Stimulated activated CD4-positive, alpha-beta T cell treated with anti-CD3 and anti-CD28 coated beads, Interleukin-4, amount 100 ng/mL, for 48 hours (primary cell): Measurements from ENCODE around the gene THAP2.

ENCODE experiments used
- DNase-seq, 2 donors: peaks; one replicate each; pipeline ENCODE4 v3.0.0-alpha.2; 2020; ENCODE audit warnings: low read depth in 2 of 2

THAP2 gene

GRCh38 chr12:71663561-71664410 lies at the start of gene THAP2, which contains the start of gene ZFC3H1:
TSS of gene THAP2 (plus strand) at chr12:71664301. CDS start at chr12:71664510, 209 bp downstream.
TSS of gene ZFC3H1 (minus strand) at chr12:71663848. CDS start at chr12:71663610, 238 bp downstream.
- DNase-seq: peak; percentile 68 to 85

- DNase-seq: no peak
These were observed 42.2 kb upstream of the THAP2 start for GRCh38 chr12:71621938-71622337.

- no peak for DNase-seq
These were observed 38.6 kb upstream of the THAP2 start for GRCh38 chr12:71625476-71625875.

- DNase-seq: no peak
These were observed 38.0 kb upstream of the THAP2 start for GRCh38 chr12:71626098-71626497.

GRCh38 chr12:71626768-71627167 lies 37.3 kb upstream of the THAP2 start:
- no peak for DNase-seq

GRCh38 chr12:71627438-71628002 lies 36.6 kb upstream of the THAP2 start:
- DNase-seq: no peak

GRCh38 chr12:71636704-71637115 lies 27.4 kb upstream of the THAP2 start:
- DNase-seq: no peak

GRCh38 chr12:71638499-71638898 lies 25.6 kb upstream of the THAP2 start:
- no peak for DNase-seq

- DNase-seq: no peak
These were observed 24.8 kb upstream of the THAP2 start for GRCh38 chr12:71639341-71639760.

GRCh38 chr12:71640316-71640715 lies 23.8 kb upstream of the THAP2 start:
- DNase-seq: no peak

- DNase-seq: no peak
These were observed 22.7 kb upstream of the THAP2 start for GRCh38 chr12:71641390-71641789.

GRCh38 chr12:71642264-71642663 lies 21.8 kb upstream of the THAP2 start:
- DNase-seq: no peak

GRCh38 chr12:71645268-71645667 lies 18.8 kb upstream of the THAP2 start:
- no peak for DNase-seq

- DNase-seq: no peak
These were observed 17.6 kb upstream of the THAP2 start for GRCh38 chr12:71646512-71646911.

- DNase-seq: no peak
These were observed 15.6 kb upstream of the THAP2 start for GRCh38 chr12:71648537-71648936.

- DNase-seq: no peak
These were observed 14.7 kb upstream of the THAP2 start for GRCh38 chr12:71649401-71649800.

- no peak for DNase-seq
These were observed 11.4 kb upstream of the THAP2 start for GRCh38 chr12:71652656-71653055.

- no peak for DNase-seq
These were observed 11.0 kb upstream of the THAP2 start for GRCh38 chr12:71653137-71653536.

GRCh38 chr12:71654200-71654599 lies 9.9 kb upstream of the THAP2 start:
- DNase-seq: no peak

- DNase-seq: no peak
These were observed 8.6 kb upstream of the THAP2 start for GRCh38 chr12:71655495-71655894.

GRCh38 chr12:71655907-71656306 lies 8.2 kb upstream of the THAP2 start:
- DNase-seq: no peak

- no peak for DNase-seq
These were observed 7.4 kb upstream of the THAP2 start for GRCh38 chr12:71656740-71657139.

- DNase-seq: no peak
These were observed 2.0 kb upstream of the THAP2 start for GRCh38 chr12:71661977-71662530.
